Measurements from ENCODE around the gene PRLHR.

The PRLHR gene

DNA sequence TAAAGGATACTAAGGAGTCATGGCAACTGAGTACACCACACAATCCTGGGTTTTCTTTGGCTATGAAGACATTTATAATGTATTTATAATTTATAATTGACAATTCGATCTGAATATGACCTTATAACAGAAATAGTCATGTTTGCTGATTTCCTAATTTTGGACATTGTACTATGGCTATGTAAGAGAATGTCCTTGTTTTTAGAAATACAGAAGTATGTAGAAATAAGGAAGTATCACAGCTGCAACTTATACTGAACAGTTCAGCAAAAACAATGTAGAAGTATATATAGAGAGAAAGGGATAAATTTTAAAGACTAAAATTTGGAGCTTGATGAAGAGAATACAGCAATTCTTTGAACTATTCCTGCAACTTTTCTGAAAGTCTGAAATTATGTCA lies 32.6 kb downstream of the PRLHR start:
- Histone ChIP-seq H3K9me3 (no peaks in the 10 kb centered on the region), H3K36me3 (no peaks in the 10 kb centered on the region), H3K4me3 (ENCODE audit: low read depth, low read length) (no peak overlapping the region), H3K4me1 (no peaks in the 10 kb centered on the region), H3K27me3 (no peaks in the 10 kb centered on the region)
- TF ChIP-seq, protein P1, sequence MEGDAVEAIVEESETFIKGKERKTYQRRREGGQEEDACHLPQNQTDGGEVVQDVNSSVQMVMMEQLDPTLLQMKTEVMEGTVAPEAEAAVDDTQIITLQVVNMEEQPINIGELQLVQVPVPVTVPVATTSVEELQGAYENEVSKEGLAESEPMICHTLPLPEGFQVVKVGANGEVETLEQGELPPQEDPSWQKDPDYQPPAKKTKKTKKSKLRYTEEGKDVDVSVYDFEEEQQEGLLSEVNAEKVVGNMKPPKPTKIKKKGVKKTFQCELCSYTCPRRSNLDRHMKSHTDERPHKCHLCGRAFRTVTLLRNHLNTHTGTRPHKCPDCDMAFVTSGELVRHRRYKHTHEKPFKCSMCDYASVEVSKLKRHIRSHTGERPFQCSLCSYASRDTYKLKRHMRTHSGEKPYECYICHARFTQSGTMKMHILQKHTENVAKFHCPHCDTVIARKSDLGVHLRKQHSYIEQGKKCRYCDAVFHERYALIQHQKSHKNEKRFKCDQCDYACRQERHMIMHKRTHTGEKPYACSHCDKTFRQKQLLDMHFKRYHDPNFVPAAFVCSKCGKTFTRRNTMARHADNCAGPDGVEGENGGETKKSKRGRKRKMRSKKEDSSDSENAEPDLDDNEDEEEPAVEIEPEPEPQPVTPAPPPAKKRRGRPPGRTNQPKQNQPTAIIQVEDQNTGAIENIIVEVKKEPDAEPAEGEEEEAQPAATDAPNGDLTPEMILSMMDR (IDR thresholded peaks at IDR 0.05; ENCODE audit: low read depth, low read length) = no peak
- DNase-seq = no peak

DNA sequence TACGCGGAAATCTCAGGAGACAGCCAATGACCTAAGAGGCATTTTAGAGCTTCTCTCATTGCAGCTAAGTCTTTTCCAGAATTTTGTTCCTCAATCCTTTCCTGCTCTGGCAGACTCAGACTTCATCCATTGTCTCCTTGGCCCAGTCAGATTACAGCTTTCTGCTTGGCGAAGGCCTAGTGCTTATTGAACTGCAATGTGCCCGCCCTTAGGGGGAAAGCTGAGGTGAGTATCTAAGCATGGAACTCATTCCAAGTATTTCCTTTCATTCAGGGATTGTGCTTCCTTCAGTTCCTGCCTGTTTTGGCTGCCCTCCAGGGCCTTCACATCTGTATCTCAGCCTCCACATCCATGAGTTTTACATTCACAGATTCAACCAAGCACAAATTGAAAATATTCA lies 37.5 kb downstream of the PRLHR start:
- Histone ChIP-seq H3K9me3 (no peaks in the 10 kb centered on the region), H3K4me3 (ENCODE audit: low read depth, low read length) (no peak overlapping the region), H3K36me3 (no peaks in the 10 kb centered on the region), H3K27me3 (peaks cover 6% of the 10 kb centered on the region), H3K4me1 (no peaks in the 10 kb centered on the region)
- DNase-seq = no peak
- TF ChIP-seq, protein P1 (IDR thresholded peaks at IDR 0.05; ENCODE audit: low read depth, low read length) = no peak

- Histone ChIP-seq H3K27me3 (peaks cover 6% of the 10 kb centered on the region), H3K4me1 (no peaks in the 10 kb centered on the region), H3K4me3 (ENCODE audit: low read depth, low read length) (no peak overlapping the region), H3K36me3 (no peaks in the 10 kb centered on the region), H3K9me3 (no peaks in the 10 kb centered on the region)
- no peak for DNase-seq
- TF ChIP-seq, protein P1 (IDR thresholded peaks at IDR 0.05; ENCODE audit: low read depth, low read length) = no peak
Observed at GRCh38 chr10:118551535-118552100, 43.8 kb downstream of the PRLHR start.

DNA sequence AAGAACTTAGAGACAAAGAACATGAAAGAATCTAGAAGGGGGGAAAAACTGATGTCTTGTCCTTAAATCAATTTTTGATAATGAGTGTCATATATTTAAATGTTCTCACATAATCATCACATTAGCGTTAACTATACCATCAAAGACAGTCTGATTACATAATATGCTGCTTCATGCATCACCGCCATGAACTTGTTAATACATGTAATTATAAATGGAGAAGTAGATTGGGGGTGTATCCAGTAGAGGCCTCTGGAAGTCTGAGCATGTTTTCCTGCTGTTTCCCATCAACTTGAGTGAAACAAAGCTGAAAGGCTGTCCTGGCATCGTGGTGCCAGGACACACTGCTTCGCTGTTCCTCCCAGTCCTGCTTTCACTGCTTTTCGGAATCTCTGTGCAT lies 48.2 kb downstream of the PRLHR start:
- TF ChIP-seq, protein P1 (IDR thresholded peaks at IDR 0.05; ENCODE audit: low read depth, low read length) = no peak
- no peak for DNase-seq
- Histone ChIP-seq H3K9me3 (no peaks in the 10 kb centered on the region), H3K36me3 (no peaks in the 10 kb centered on the region), H3K27me3 (peaks cover 4% of the 10 kb centered on the region), H3K4me1 (no peaks in the 10 kb centered on the region), H3K4me3 (ENCODE audit: low read depth, low read length) (no peak overlapping the region)

DNA sequence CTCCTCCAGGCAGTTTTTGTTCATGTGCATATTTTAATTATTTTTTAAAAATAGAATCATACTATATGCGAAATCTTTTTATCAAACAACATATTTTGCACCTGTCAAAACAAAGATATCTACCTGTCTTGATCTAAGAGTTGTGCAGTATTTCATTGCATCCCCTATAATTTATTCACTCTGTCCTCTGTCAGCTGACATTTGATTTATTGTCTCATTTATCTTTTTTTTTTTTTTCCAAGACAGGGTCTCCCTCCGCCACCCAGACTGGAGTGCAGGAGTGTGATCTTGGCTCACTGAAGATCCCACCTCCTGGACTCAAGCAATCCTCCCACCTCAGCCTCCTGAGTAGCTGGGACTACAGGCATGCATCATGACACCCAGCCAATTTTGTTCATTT lies 49.0 kb downstream of the PRLHR start:
- Histone ChIP-seq H3K9me3 (no peaks in the 10 kb centered on the region), H3K27me3 (peaks cover 6% of the 10 kb centered on the region), H3K4me3 (ENCODE audit: low read depth, low read length) (no peak overlapping the region), H3K36me3 (no peaks in the 10 kb centered on the region), H3K4me1 (no peaks in the 10 kb centered on the region)
- TF ChIP-seq, protein P1 (IDR thresholded peaks at IDR 0.05; ENCODE audit: low read depth, low read length) = no peak
- no peak for DNase-seq

DNA sequence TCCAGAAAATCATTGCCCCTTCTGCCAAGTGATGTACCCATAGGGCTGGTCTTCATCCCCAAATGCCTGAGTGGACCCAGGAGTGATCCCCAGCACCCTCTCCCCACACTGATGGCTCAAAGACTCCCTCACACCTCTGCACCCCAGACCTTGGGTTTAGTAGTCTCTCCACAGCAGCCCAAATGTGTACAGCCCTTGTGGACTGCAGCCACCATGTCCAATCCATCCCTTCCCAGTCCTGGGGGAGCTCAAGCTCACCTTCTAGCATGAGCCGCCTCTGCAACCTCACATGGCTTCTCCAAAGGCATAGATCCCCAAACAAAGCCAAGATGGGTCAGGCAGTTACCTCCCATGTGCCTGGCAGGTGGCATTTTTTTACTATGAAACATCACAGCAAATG lies 50.1 kb downstream of the PRLHR start:
- Histone ChIP-seq H3K4me3 (ENCODE audit: low read depth, low read length) (no peak overlapping the region), H3K27me3 (peaks cover 6% of the 10 kb centered on the region), H3K4me1 (no peaks in the 10 kb centered on the region), H3K9me3 (no peaks in the 10 kb centered on the region), H3K36me3 (no peaks in the 10 kb centered on the region)
- DNase-seq = no peak
- TF ChIP-seq, protein P1 (IDR thresholded peaks at IDR 0.05; ENCODE audit: low read depth, low read length) = no peak

Measured in BE2C (cell line).